ENCODE measurements around the gene ITGA5. TPM values are rescaled to one million over a fixed set of nuclear protein-coding genes. Genes with fewer than 3 reads are reported as not detected.

The ITGA5 gene
- total and polyA plus RNA-seq, 9 donors, result 32.6 to 100.0 (median 41.5) TPM

DNA sequence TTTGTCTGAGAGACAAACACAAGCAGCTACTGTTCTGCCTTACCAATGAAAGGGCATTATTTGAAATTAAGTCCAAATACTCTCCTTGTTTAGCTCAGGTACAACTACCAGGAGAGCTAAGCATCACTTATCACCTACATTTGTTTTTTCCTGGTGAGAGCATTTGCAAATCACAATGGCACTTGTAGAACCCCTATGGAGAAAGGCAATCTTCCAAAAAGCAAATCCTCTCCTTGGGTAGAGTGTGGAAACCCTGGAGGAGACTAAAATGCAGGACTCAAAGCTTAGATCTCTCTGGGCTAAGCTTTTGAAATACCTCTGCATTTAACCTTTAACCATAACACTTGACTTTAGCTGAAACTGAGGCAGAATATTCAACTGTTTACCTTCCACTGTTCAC lies 33.6 kb upstream of the ITGA5 start:
- intact Hi-C loops (cut with DNase I), result no loop called here
- no peak overlapping the region for H3K4me3 ChIP-seq
- DNase-seq, result no peak
- no peak overlapping the region for H3K27ac ChIP-seq
- H3K9me3 ChIP-seq, result no peaks in the 10 kb centered on the region
- H3K4me1 ChIP-seq (ENCODE audit: insufficient read depth), result no peaks in the 10 kb centered on the region
- TF ChIP-seq, protein P1, sequence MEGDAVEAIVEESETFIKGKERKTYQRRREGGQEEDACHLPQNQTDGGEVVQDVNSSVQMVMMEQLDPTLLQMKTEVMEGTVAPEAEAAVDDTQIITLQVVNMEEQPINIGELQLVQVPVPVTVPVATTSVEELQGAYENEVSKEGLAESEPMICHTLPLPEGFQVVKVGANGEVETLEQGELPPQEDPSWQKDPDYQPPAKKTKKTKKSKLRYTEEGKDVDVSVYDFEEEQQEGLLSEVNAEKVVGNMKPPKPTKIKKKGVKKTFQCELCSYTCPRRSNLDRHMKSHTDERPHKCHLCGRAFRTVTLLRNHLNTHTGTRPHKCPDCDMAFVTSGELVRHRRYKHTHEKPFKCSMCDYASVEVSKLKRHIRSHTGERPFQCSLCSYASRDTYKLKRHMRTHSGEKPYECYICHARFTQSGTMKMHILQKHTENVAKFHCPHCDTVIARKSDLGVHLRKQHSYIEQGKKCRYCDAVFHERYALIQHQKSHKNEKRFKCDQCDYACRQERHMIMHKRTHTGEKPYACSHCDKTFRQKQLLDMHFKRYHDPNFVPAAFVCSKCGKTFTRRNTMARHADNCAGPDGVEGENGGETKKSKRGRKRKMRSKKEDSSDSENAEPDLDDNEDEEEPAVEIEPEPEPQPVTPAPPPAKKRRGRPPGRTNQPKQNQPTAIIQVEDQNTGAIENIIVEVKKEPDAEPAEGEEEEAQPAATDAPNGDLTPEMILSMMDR (IDR thresholded peaks at IDR 0.05), result no peak
- H3K36me3 ChIP-seq, result no peaks in the 10 kb centered on the region
- H3K27me3 ChIP-seq, result no peaks in the 10 kb centered on the region

- intact Hi-C loops (cut with DNase I), result no loop called here
- no peak overlapping the region for H3K4me3 ChIP-seq
- no peaks in the 10 kb centered on the region for H3K9me3 ChIP-seq
- H3K36me3 ChIP-seq, result no peaks in the 10 kb centered on the region
- 77 to 84% (median 80%) methylated on average over 4 of the region's 4 CpGs for WGBS, 3 donors
- H3K4me1 ChIP-seq (ENCODE audit: insufficient read depth), result no peaks in the 10 kb centered on the region
- no peak for TF ChIP-seq EP300 (IDR thresholded peaks at IDR 0.05)
- no peak for TF ChIP-seq POLR2A (IDR thresholded peaks at IDR 0.05)
- no peak overlapping the region for H3K27ac ChIP-seq
- H3K27me3 ChIP-seq, result no peaks in the 10 kb centered on the region
- DNase-seq, result no peak
Measured at GRCh38 chr12:54448344-54448743, 29.3 kb upstream of the ITGA5 start.

DNA sequence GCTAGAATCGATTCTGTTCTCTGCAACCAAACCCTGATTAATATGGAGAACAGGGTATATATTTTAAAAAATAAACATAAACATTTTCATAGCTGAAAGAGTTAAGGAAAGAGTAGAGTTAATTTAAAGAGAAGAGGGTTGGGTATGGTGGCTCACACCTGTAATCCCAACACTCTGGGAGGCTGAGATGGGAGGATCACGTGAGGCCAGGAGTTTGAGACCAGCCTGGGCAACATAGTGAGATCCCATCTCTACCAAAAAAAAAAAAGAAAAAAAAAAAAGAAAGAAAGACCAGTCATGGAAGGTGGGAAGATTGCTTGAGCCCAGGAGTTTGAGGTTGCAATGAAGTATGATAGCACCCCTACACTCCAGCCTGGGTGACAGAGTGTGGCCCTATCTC lies 28.9 kb upstream of the ITGA5 start:
- no peak overlapping the region for H3K27ac ChIP-seq
- no peaks in the 10 kb centered on the region for H3K36me3 ChIP-seq
- intact Hi-C loops (cut with DNase I), result no loop called here
- TF ChIP-seq POLR2A (IDR thresholded peaks at IDR 0.05) (no peak), EP300 (IDR thresholded peaks at IDR 0.05) (no peak)
- TF ChIP-seq, protein P1 (IDR thresholded peaks at IDR 0.05), result no peak
- no peaks in the 10 kb centered on the region for H3K4me1 ChIP-seq (ENCODE audit: insufficient read depth)
- H3K4me3 ChIP-seq, result no peak overlapping the region
- no peaks in the 10 kb centered on the region for H3K27me3 ChIP-seq
- 78 to 82% (median 80%) methylated on average over 2 of the region's 2 CpGs for WGBS, 3 donors
- DNase-seq, result no peak
- no peaks in the 10 kb centered on the region for H3K9me3 ChIP-seq

- intact Hi-C loops (cut with DNase I), result loop anchor here in 1 of 4 donors (5.0 kb wide), 1 partner anchor 42 kb away; no protein-coding TSS in a partner anchor
- Histone ChIP-seq H3K27ac (no peak overlapping the region), H3K4me3 (no peak overlapping the region), H3K4me1 (ENCODE audit: insufficient read depth) (no peaks in the 10 kb centered on the region), H3K36me3 (no peaks in the 10 kb centered on the region), H3K27me3 (no peaks in the 10 kb centered on the region), H3K9me3 (no peaks in the 10 kb centered on the region)
- no peak for DNase-seq
- TF ChIP-seq EP300 (IDR thresholded peaks at IDR 0.05) (no peak), POLR2A (IDR thresholded peaks at IDR 0.05) (no peak)
- TF ChIP-seq, protein P1 (IDR thresholded peaks at IDR 0.05), result no peak
Measured at GRCh38 chr12:54444206-54444605, 25.1 kb upstream of the ITGA5 start.

DNA sequence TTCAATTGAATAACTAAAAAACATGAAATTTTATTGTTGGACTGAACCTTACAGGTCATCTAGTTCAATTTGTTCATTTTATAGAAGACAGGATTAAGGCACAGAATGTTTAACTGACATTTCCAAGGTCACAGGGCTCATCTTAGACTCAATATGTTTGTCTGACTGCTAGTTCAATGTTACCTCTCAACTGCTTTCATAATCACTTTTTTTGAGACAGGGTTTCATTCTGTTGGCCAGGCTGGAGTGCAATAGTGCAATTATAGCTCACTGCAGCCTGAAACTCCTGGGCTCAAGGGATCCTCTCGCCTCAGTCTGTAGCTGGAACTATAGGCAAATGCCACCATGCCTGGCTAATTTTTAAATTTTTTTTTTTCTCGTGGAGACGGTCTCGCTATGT lies 24.4 kb upstream of the ITGA5 start:
- intact Hi-C loops (cut with DNase I), result loop anchor here in 1 of 4 donors (5.0 kb wide), 1 partner anchor 41 kb away; no protein-coding TSS in a partner anchor

More for the DNA sequence above, 24.4 kb upstream of the ITGA5 start:
- H3K9me3 ChIP-seq, result no peaks in the 10 kb centered on the region
- H3K27me3 ChIP-seq, result no peaks in the 10 kb centered on the region
- no peaks in the 10 kb centered on the region for H3K4me1 ChIP-seq (ENCODE audit: insufficient read depth)
- H3K36me3 ChIP-seq, result no peaks in the 10 kb centered on the region
- no peak overlapping the region for H3K4me3 ChIP-seq
- 78 to 83% (median 79%) methylated on average over 4 of the region's 4 CpGs for WGBS, 3 donors
- TF ChIP-seq EP300 (IDR thresholded peaks at IDR 0.05), result no peak
- no peak for DNase-seq
- no peak overlapping the region for H3K27ac ChIP-seq
